ENCODE measurements around the gene MAPK8.
"Not testable (repeated sequence)": the region's sequence is repeated elsewhere in the genome, so short reads cannot be mapped to it uniquely, and the experiment has no call there.

GRCh38 chr10:48347943-48348342, 41.5 kb downstream of the MAPK8 start:
- TF ChIP-seq PBX3 (IDR thresholded peaks at IDR 0.05); CTCF (IDR thresholded peaks at IDR 0.05); SMC3 (IDR thresholded peaks at IDR 0.05); REST (IDR thresholded peaks at IDR 0.05); E2F6 (IDR thresholded peaks at IDR 0.05; ENCODE audit: borderline replicate concordance, low read depth): not testable (repeated sequence)

Data from A549 (cell line).